Measurements from ENCODE around the gene SLC4A4.

Gene SLC4A4

DNA sequence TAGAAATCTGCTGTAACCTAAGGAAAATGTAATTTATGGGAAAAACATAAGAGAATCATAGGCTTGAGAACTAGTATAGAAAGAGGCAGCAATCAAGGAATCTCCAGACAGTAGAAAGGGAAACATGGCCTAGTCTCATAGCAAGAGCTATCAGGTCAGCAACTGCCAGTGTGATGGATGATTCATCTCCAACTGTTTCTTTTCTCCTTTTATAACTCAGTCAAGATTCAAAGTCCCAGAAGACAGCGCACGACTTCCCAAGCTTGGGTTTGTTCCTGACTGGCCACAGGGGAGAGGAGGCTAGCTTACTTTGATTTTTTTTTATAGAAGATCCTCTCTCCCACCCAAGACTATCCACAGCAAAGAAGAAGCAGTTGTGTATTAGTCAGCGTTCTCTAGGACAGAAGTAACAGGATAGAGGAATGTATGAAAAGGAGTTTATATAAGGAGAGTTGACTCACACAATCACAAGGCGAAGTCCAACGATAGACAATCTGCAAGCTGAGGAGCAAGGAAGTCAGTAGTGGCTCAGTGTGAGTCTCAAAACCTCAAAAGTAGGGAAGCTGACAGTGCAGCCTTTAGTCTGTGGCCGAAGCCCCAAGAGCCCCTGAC is 263.6 kb downstream of the SLC4A4 start:
- TF ChIP-seq CTCF (IDR thresholded peaks at IDR 0.05; ENCODE audit: borderline replicate concordance, control extremely low read depth, extremely low read depth, insufficient read depth, missing control alignments) = no peak
- in situ Hi-C loops (cut with MboI; ENCODE audit: low sequenced_read_pairs, unreplicated experiment) = no loop called here
- no peak for DNase-seq (ENCODE audit: low spot score)

- DNase-seq (ENCODE audit: low spot score) = peak; percentile 25
- no peak for TF ChIP-seq CTCF (IDR thresholded peaks at IDR 0.05; ENCODE audit: borderline replicate concordance, control extremely low read depth, extremely low read depth, insufficient read depth, missing control alignments)
- in situ Hi-C loops (cut with MboI; ENCODE audit: low sequenced_read_pairs, unreplicated experiment) = no loop called here
Observed at GRCh38 chr4:71604785-71605184, 266.0 kb downstream of the SLC4A4 start.

- in situ Hi-C loops (cut with MboI; ENCODE audit: low sequenced_read_pairs, unreplicated experiment) = no loop called here
- TF ChIP-seq CTCF (IDR thresholded peaks at IDR 0.05; ENCODE audit: borderline replicate concordance, control extremely low read depth, extremely low read depth, insufficient read depth, missing control alignments) = no peak
- no peak for DNase-seq (ENCODE audit: low spot score)
Observed at GRCh38 chr4:71607109-71607508, 268.3 kb downstream of the SLC4A4 start.

- in situ Hi-C loops (cut with MboI; ENCODE audit: low sequenced_read_pairs, unreplicated experiment) = no loop called here
- no peak for TF ChIP-seq CTCF (IDR thresholded peaks at IDR 0.05; ENCODE audit: borderline replicate concordance, control extremely low read depth, extremely low read depth, insufficient read depth, missing control alignments)
- no peak for DNase-seq (ENCODE audit: low spot score)
Observed at GRCh38 chr4:71607780-71608677, 269.2 kb downstream of the SLC4A4 start.

GRCh38 chr4:71608678-71609071 is 269.9 kb downstream of the SLC4A4 start:
- in situ Hi-C loops (cut with MboI; ENCODE audit: low sequenced_read_pairs, unreplicated experiment) = no loop called here
- no peak for TF ChIP-seq CTCF (IDR thresholded peaks at IDR 0.05; ENCODE audit: borderline replicate concordance, control extremely low read depth, extremely low read depth, insufficient read depth, missing control alignments)
- DNase-seq (ENCODE audit: low spot score) = no peak

GRCh38 chr4:71609167-71609566 is 270.3 kb downstream of the SLC4A4 start:
- DNase-seq (ENCODE audit: low spot score) = no peak
- TF ChIP-seq CTCF (IDR thresholded peaks at IDR 0.05; ENCODE audit: borderline replicate concordance, control extremely low read depth, extremely low read depth, insufficient read depth, missing control alignments) = no peak
- in situ Hi-C loops (cut with MboI; ENCODE audit: low sequenced_read_pairs, unreplicated experiment) = no loop called here

Measured in GM13976 (cell line).